ENCODE measurements around the gene H1-8. TPM values are rescaled to one million over a fixed set of nuclear protein-coding genes. Genes with fewer than 3 reads are reported as not detected.

H1-8 gene
- total and polyA plus RNA-seq, 3 experiments from 2014 or later, result not detected

- peaks cover 0 to 2% (median 0%) of the 10 kb centered on the region in 3 donors for H3K36me3 Mint-ChIP-seq
- H3K27me3 ChIP-seq (ENCODE audit: insufficient read depth, low read length, poor library complexity, severe bottlenecking), result no peaks in the 10 kb centered on the region
- no peaks in the 10 kb centered on the region for H3K4me1 ChIP-seq (ENCODE audit: insufficient read depth, low read length)
- peaks cover 0 to 1% of the 10 kb centered on the region in 2 donors for H3K27me3 Mint-ChIP-seq
- POLR2A ChIA-PET, result no interaction called here
- H3K4me3 ChIP-seq (ENCODE audit: low read length), result no peak overlapping the region
- DNase-seq, result no peak
- H3K9me3 Mint-ChIP-seq, result no peaks in the 10 kb centered on the region
- no peak overlapping the region for H3K27ac ChIP-seq (ENCODE audit: low read depth, low read length)
- peak overlapping the region in 4 of 8 donors; percentile 24 to 75 (median 38) for H3K27ac Mint-ChIP-seq
- peaks cover 45 to 76% (median 58%) of the 10 kb centered on the region in 3 donors for H3K4me1 Mint-ChIP-seq
- no peaks in the 10 kb centered on the region for H3K36me3 ChIP-seq (ENCODE audit: insufficient read depth, low read length)
- H3K4me3 Mint-ChIP-seq, result peak overlapping the region in 2 of 7 donors; percentile 13 to 63
- CTCF ChIA-PET, result interaction anchor here (1.6 kb wide), 1 partner anchor 23 kb away, joined by 3 read pairs; no protein-coding TSS in a partner anchor
- H3K9me3 ChIP-seq (ENCODE audit: low read length), result no peaks in the 10 kb centered on the region
Measured at GRCh38 chr3:129600348-129600747, 57.4 kb downstream of the H1-8 start.

Other genes with a start within 250 kb of the H1-8 start
- gene EFCAB12, start 114.5 kb upstream of the H1-8 start, total RNA-seq, result under 1 TPM; 0.39 to 0.40 TPM
- 0.21 TPM for gene EFCAB12, start 114.5 kb upstream of the H1-8 start, polyA plus RNA-seq
- 10 to 100 TPM; 48.0 to 48.1 TPM for gene MBD4, start 103.2 kb upstream of the H1-8 start, total RNA-seq
- 33.2 TPM for gene MBD4, start 103.2 kb upstream of the H1-8 start, polyA plus RNA-seq
- 10 to 100 TPM; 16.4 to 16.5 TPM for gene IFT122, start 103.0 kb upstream of the H1-8 start, total RNA-seq
- gene IFT122, start 103.0 kb upstream of the H1-8 start, polyA plus RNA-seq, result 4.3 TPM
- not detected for gene RHO, start 14.5 kb upstream of the H1-8 start, total RNA-seq
- gene RHO, start 14.5 kb upstream of the H1-8 start, polyA plus RNA-seq, result not detected
- 10 to 100 TPM; 12.1 to 15.2 TPM for gene PLXND1, start 63.5 kb downstream of the H1-8 start, total RNA-seq
- 17.3 TPM for gene PLXND1, start 63.5 kb downstream of the H1-8 start, polyA plus RNA-seq